OCI-LY7 (cell line): ENCODE data around the gene ADCY1. TPM values are rescaled to one million over a fixed set of nuclear protein-coding genes. Genes with fewer than 3 reads are reported as not detected.

Source experiments
- BruUV-seq: library from RNA; stranded (reverse); fragments of 400-500 nt; replicated peaks from 2 replicates; lab custom pipeline; 2021; lab: Mats Ljungman, UMichigan
- CTCF ChIA-PET: fragments of 300-600 bp; sonication (Branson Sonifier 250); formaldehyde crosslinking; loops from one replicate; lab custom pipeline; 2022; ENCODE audit warnings: antibody characterized with exemption; ENCODE audit not compliant: unreplicated experiment; lab: Charles Lee
- POLR2A ChIA-PET: fragments of 300-600 bp; sonication (Branson Sonifier 250); formaldehyde crosslinking; loops from one replicate; lab custom pipeline; 2022; ENCODE audit warnings: antibody characterized with exemption; lab: Charles Lee
- DNase-seq: peaks from one replicate; pipeline ENCODE4 v3.0.0-alpha.2; 2015; ENCODE audit warnings: low spot score
- H2AFZ ChIP-seq: fragments of 200-600 bp; sonication (generic), shearing (Covaris generic); 2 replicates; pipeline ENCODE4 v1.6.1; 2014; ENCODE audit warnings: mild to moderate bottlenecking, antibody characterized with exemption, low read length, moderate library complexity
- H3K27ac ChIP-seq: fragments of 200-600 bp; sonication (generic); 2 replicates; pipeline ENCODE4 v1.5.1; 2014; ENCODE audit warnings: mixed run types, low read depth, mild to moderate bottlenecking, moderate library complexity, low read length, inconsistent platforms; ENCODE audit not compliant: poor library complexity, severe bottlenecking
- H3K36me3 ChIP-seq: fragments of 200-600 bp; sonication (generic); 2 replicates; pipeline ENCODE4 v1.6.1; 2014; ENCODE audit warnings: mild to moderate bottlenecking, antibody characterized with exemption, low read length, moderate library complexity, mixed read lengths; ENCODE audit not compliant: insufficient read depth
- H3K4me1 ChIP-seq: fragments of 200-600 bp; sonication (generic); 2 replicates; pipeline ENCODE4 v1.5.1; 2014; ENCODE audit warnings: mild to moderate bottlenecking, low read length; ENCODE audit not compliant: insufficient read depth, poor library complexity, severe bottlenecking
- H3K4me2 ChIP-seq: fragments of 200-600 bp; sonication (generic); 2 replicates; pipeline ENCODE4 v1.6.1; 2014; ENCODE audit warnings: mild to moderate bottlenecking, low read length
- H3K4me3 ChIP-seq: fragments of 200-600 bp; sonication (generic); 2 replicates; pipeline ENCODE4 v1.5.1; 2014; ENCODE audit warnings: mild to moderate bottlenecking, low read depth, low read length; ENCODE audit not compliant: poor library complexity, severe bottlenecking
- H3K79me2 ChIP-seq: fragments of 200-600 bp; sonication (generic); 2 replicates; pipeline ENCODE4 v1.6.1; 2016; ENCODE audit warnings: low read depth, mild to moderate bottlenecking, low read length, moderate library complexity, mixed read lengths; ENCODE audit not compliant: insufficient read depth
- H3K9me2 ChIP-seq: fragments of 200-600 bp; sonication (generic); 2 replicates; pipeline ENCODE4 v1.6.1; 2016; ENCODE audit warnings: mild to moderate bottlenecking, low read length, mixed read lengths; ENCODE audit not compliant: insufficient read depth
- H3K9me3 ChIP-seq: fragments of 200-600 bp; sonication (generic); 2 replicates; pipeline ENCODE4 v1.6.1; 2014; ENCODE audit warnings: mild to moderate bottlenecking, mixed run types, low read length, mixed read lengths
- H4K20me1 ChIP-seq: fragments of 200-600 bp; sonication (generic); 2 replicates; pipeline ENCODE4 v1.6.1; 2014; ENCODE audit warnings: mild to moderate bottlenecking, antibody characterized with exemption, low read length, moderate library complexity, mixed read lengths; ENCODE audit not compliant: insufficient read depth
- CTCF ChIP-seq: fragments of 200-600 bp; sonication (generic); conservative IDR thresholded peaks from 2 replicates; pipeline ENCODE4 v1.5.1; 2014; ENCODE audit warnings: mild to moderate bottlenecking, antibody characterized with exemption, low read length, moderate library complexity, mixed read lengths
- EZH2phosphoT487 ChIP-seq: fragments of 200-600 bp; sonication (generic); IDR thresholded peaks from 2 replicates; pipeline ENCODE4 v1.6.1; 2018; ENCODE audit warnings: low read depth, borderline replicate concordance, mild to moderate bottlenecking, mixed run types, antibody characterized with exemption, low read length, moderate library complexity, mixed read lengths
- intact Hi-C: fragments of 100-400 bp; cut with micrococcal nuclease; formaldehyde crosslinking; loops from one replicate; pipeline ENCODE4 v1.10.0; 2022; ENCODE audit not compliant: unreplicated experiment
- total RNA-seq, 2 experiments: library from RNA; depleted of rRNA in 1 of 2; stranded (reverse); fragments of >200 nt in 1 of 2; shearing (Covaris generic) in 1 of 2; gene quantifications; 2 replicates each; pipeline ENCODE4 v1.2.3, GENCODE V29; 2014 to 2022

The ADCY1 gene
- total RNA-seq, 2 experiments from 2014 or later, result 0.13 TPM; not detected in 1

GRCh38 chr7:45703911-45704682 is 129.9 kb downstream of the ADCY1 start:
- CTCF ChIA-PET, result no interaction called here
- Histone ChIP-seq H3K9me2 (no peaks in the 10 kb centered on the region), H3K4me1 (no peaks in the 10 kb centered on the region), H3K36me3 (no peaks in the 10 kb centered on the region), H3K27ac (no peak overlapping the region), H3K79me2 (no peaks in the 10 kb centered on the region), H2AFZ (no peak overlapping the region), H3K4me2 (no peak overlapping the region), H3K9me3 (no peaks in the 10 kb centered on the region), H3K4me3 (no peak overlapping the region), H4K20me1 (no peaks in the 10 kb centered on the region)
- intact Hi-C loops, result no loop called here
- no TSS peak for BruUV-seq
- no peak for TF ChIP-seq CTCF
- no peak for TF ChIP-seq EZH2phosphoT487
- POLR2A ChIA-PET, result no interaction called here
- DNase-seq, result no peak

GRCh38 chr7:45704683-45705016 is 130.5 kb downstream of the ADCY1 start:
- no peak for TF ChIP-seq EZH2phosphoT487
- no peaks in the 10 kb centered on the region for H3K9me2 ChIP-seq
- ChIA-PET POLR2A (no interaction called here), CTCF (no interaction called here)
- no peak overlapping the region for H3K4me2 ChIP-seq
- H3K27ac ChIP-seq, result no peak overlapping the region
- intact Hi-C loops, result no loop called here
- H3K79me2 ChIP-seq, result no peaks in the 10 kb centered on the region
- no peak for DNase-seq
- no peaks in the 10 kb centered on the region for H3K36me3 ChIP-seq
- H3K4me1 ChIP-seq, result no peaks in the 10 kb centered on the region
- H3K4me3 ChIP-seq, result no peak overlapping the region
- H3K9me3 ChIP-seq, result no peaks in the 10 kb centered on the region
- BruUV-seq, result no TSS peak
- no peaks in the 10 kb centered on the region for H4K20me1 ChIP-seq
- H2AFZ ChIP-seq, result no peak overlapping the region

- CTCF ChIA-PET, result interaction anchor here (1.5 kb wide), 1 partner anchor 45 kb away, joined by 5 read pairs; no protein-coding TSS in a partner anchor
- no peaks in the 10 kb centered on the region for H4K20me1 ChIP-seq
- intact Hi-C loops, result no loop called here
Observed at GRCh38 chr7:45708046-45708950, 134.1 kb downstream of the ADCY1 start.

More at GRCh38 chr7:45708046-45708950, 134.1 kb downstream of the ADCY1 start:
- H3K4me2 ChIP-seq, result no peak overlapping the region
- no TSS peak for BruUV-seq
- no peaks in the 10 kb centered on the region for H3K79me2 ChIP-seq
- no peak overlapping the region for H3K27ac ChIP-seq
- POLR2A ChIA-PET, result no interaction called here
- TF ChIP-seq CTCF (no peak), EZH2phosphoT487 (no peak)
- no peaks in the 10 kb centered on the region for H3K9me2 ChIP-seq
- H3K4me1 ChIP-seq, result no peaks in the 10 kb centered on the region
- H2AFZ ChIP-seq, result no peak overlapping the region
- no peaks in the 10 kb centered on the region for H3K9me3 ChIP-seq
- no peak overlapping the region for H3K4me3 ChIP-seq
- no peak for DNase-seq
- no peaks in the 10 kb centered on the region for H3K36me3 ChIP-seq
